HG02943 (cell line): ENCODE measurements around the gene SCIN.
A peak's percentile ranks its signal among the peaks of the same experiment; 100 is the strongest.
"Not testable (repeated sequence)": the region's sequence is repeated elsewhere in the genome, so short reads cannot be mapped to it uniquely, and the experiment has no call there.

Experiments used
- ATAC-seq: cut with Tn5 transposase; IDR thresholded peaks from one replicate; pipeline ENCODE4 v1.9.1; 2021; ENCODE audit warnings: mild to moderate bottlenecking, low read depth, moderate library complexity; ENCODE audit not compliant: unreplicated experiment

The SCIN gene

DNA sequence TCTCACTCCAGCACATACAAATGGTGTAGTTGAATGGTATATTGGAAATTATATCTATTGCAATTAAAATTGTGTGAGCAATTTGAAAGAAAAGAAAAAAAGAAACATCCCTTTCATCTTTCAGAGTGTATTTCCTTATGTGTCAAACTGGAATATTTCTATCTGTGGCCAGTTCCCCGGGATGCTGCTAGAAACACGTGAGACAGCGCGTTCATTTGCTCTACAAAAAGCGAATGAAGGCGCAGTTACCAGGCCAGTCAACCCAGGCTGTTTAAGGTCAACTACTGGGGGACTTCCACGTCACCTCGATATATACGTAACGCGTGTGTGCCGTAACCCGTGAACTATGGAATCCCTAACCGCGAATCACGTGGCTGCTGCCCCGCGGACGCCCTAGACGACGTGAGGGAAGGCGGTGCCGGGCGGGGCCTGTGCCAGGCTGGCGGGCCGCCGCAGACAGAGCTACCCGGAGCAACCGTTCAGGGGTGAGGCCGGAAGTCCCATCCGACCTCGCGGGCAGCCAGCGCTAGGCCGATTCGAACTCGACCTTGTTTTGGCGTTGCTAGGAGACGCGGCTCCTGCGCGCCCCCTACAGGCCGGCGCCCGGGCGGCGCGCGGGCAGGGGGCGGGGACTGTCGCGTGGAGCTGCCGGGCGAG is 115.8 kb downstream of the SCIN start:
- ATAC-seq: peak; percentile 86

- peak; percentile 84 for ATAC-seq
These were observed 116.6 kb downstream of the SCIN start, which contains the start of gene ARL4A for GRCh38 chr7:12686891-12687717. Gene ARL4A (plus strand): TSS chr7:12687633. CDS start chr7:12688255, 622 bp downstream.

DNA sequence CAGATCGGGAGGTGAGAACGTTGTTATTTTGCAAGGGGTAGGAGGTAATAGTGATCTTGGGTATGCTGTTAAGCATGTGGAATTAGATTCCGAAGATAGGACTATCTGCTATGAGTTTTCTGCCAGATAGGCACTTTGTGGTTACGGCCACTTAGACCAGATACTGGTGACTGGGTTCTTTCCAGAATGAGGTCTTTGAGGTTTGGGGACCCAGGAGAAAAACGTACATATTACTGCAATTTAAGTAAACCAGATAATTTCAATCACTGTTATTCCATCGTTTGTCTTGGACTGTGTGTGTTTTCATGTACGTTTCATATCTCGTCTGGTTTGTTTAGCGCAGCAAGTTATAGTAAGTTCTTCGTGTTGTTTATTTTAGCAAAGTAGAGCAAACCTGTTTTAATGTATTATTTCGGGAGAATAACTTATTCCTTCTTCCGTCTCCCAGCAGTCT is 117.2 kb downstream of the SCIN start:
- no peak for ATAC-seq

GRCh38 chr7:12688485-12689170 is 118.1 kb downstream of the SCIN start:
- not testable (repeated sequence) for ATAC-seq

- no peak for ATAC-seq
These were observed 118.9 kb downstream of the SCIN start for GRCh38 chr7:12689451-12689850.

GRCh38 chr7:12690041-12690878 is 119.7 kb downstream of the SCIN start:
- no peak for ATAC-seq

- ATAC-seq: not testable (repeated sequence)
These were observed 120.9 kb downstream of the SCIN start for GRCh38 chr7:12691388-12691787.

GRCh38 chr7:12692035-12692434 is 121.5 kb downstream of the SCIN start:
- ATAC-seq: no peak

GRCh38 chr7:12692479-12693259 is 122.1 kb downstream of the SCIN start:
- ATAC-seq: no peak

GRCh38 chr7:12694817-12695216 is 124.3 kb downstream of the SCIN start:
- no peak for ATAC-seq

DNA sequence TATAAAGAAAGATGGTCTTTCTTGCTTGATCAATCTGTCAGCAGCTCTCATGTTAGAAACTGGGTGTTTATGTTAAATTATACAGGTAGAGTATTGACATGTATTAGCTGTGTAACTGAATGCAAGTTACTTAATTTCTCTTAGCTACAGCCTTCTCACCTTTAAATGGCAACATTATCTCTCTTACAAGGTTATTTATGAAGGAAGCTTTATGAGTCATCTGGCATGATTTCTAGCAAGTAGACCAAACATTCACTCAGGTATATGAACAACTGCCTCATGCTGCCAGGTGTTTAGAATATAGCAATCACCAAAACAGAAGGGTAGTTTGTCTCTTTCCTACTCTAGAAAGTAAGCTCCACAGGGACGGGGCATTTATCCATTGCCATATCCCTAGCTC is 125.4 kb downstream of the SCIN start:
- ATAC-seq: no peak

- no peak for ATAC-seq
These were observed 128.8 kb downstream of the SCIN start for GRCh38 chr7:12699299-12699698.

DNA sequence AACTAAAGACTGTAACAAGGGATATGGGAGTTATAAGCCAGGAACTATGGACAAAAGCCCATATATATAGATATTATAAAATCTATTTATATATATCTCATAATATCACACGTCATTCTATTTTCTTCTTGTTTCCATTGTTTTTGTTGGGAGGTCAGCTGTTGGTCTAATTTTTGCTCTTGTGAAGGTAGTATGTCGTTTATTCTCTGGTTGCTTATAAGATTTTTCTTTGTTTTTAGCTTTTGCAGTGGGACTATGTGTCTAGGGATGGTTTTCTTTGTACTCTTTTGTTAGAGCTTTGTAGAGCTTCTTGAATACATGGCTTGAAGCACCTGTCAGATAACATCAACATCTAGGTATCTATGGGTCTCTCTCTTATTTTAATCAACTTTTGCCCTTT is 130.9 kb downstream of the SCIN start:
- ATAC-seq: no peak

- no peak for ATAC-seq
These were observed 133.4 kb downstream of the SCIN start for GRCh38 chr7:12703881-12704280.

- ATAC-seq: no peak
These were observed 135.4 kb downstream of the SCIN start for GRCh38 chr7:12705878-12706277.

DNA sequence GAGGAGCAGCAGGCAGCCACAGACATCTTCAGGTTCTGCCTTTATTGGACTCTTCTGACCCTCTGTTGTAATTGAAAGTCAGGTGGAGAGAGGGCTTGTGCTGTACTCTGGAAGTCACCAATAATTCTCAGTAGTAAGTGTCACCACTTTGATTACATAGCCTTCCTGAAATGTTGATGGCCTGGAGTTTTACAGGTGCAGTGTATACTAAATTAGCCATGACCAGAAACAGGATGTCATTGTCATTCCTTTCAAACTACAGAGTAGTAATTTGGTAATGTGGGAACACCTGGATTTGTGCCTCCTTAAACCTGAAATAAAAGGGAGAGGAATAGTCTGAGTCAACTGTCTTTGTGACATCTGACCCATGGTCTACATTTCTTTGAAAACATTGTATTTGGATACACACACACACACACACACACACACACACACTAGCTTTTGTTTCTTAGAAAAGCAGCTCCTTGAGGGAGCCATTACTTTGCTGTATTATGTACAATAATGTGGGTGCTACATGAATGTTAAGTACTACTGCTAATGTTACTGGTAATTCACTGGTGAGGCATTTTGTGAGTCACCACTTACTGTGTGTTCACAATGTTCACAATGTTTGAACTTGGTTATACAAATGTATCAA is 136.5 kb downstream of the SCIN start:
- no peak for ATAC-seq

DNA sequence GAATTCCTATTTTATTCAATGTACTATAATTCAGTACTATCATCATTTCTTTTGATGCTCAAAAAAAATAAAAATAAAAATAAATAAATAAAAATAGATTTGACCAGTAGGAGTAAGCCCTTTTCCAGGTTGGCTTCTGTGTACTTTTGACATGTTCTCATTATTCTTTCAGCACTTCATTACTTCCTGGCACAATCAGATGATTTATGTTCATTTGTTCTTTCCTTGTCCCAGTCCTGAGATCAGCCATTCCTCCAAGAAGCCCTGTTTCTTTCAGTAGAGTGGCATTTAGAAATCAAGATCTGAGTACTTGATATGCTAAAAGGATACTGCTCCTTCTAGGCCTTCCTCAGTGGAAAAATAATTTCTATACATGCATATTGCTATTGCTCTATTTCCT is 137.8 kb downstream of the SCIN start:
- no peak for ATAC-seq
